ENCODE measurements around the gene TMEM115.

The TMEM115 gene

GRCh38 chr3:50350527-50351322 lies 8.6 kb downstream of the TMEM115 start, which contains the start of the genes CYB561D2 and NPRL2:
Gene CYB561D2, plus strand, starts transcription at chr3:50350862. Its CDS starts 572 bp downstream, at chr3:50351434.
Gene NPRL2, minus strand, starts transcription at chr3:50350775. Its CDS starts 123 bp downstream, at chr3:50350652.
- Histone ChIP-seq H4K12ac (ENCODE audit: low read depth, low read length) (peak within 1 kb of the TSS; percentile 50), H3K36me3 (ENCODE audit: control insufficient read depth in 1 of 2, insufficient read depth in 2 of 2, low read length in 2 of 2) (peaks cover 36 to 41% of the 10 kb centered on the region in 2 experiments), H4K8ac (ENCODE audit: low read depth, low read length) (peak within 1 kb of the TSS; percentile 86), H2BK5ac (ENCODE audit: low read depth, low read length, poor library complexity) (peak within 1 kb of the TSS; percentile 75), H3K23ac (ENCODE audit: low read length) (no peak within 1 kb of the TSS), H3K18ac (ENCODE audit: low read length) (peak within 1 kb of the TSS; percentile 78), H3K27me3 (ENCODE audit: insufficient read depth, low read length) (no peaks in the 10 kb centered on the region), H3K4me3 (ENCODE audit: low read depth, low read length) (peak within 1 kb of the TSS; percentile 90), H3K9me3 (ENCODE audit: insufficient read depth, low read depth, low read length) (peaks cover 2% of the 10 kb centered on the region), H3K79me1 (ENCODE audit: low read length) (peaks cover 5% of the 10 kb centered on the region), H3K4me2 (ENCODE audit: low read length) (peak within 1 kb of the TSS; percentile 76), H4K91ac (ENCODE audit: low read depth, low read length) (peak within 1 kb of the TSS; percentile 84), H3K79me2 (ENCODE audit: control insufficient read depth, insufficient read depth, low read length, poor library complexity) (peaks cover 2% of the 10 kb centered on the region), H3K4me1 (ENCODE audit: control insufficient read depth in 1 of 2, insufficient read depth in 2 of 2, low read length in 2 of 2) (peaks cover 14 to 23% of the 10 kb centered on the region in 2 experiments), H2BK120ac (ENCODE audit: insufficient read depth, low read length, poor library complexity) (peak within 1 kb of the TSS; percentile 26), H3K27ac (ENCODE audit: low read depth, low read length) (peak within 1 kb of the TSS; percentile 69), H2AK5ac (ENCODE audit: low read length) (peak within 1 kb of the TSS; percentile 35), H2BK12ac (ENCODE audit: low read length) (no peak within 1 kb of the TSS), H2AFZ (ENCODE audit: insufficient read depth, low read length, poor library complexity) (peak within 1 kb of the TSS; percentile 72), H3K14ac (ENCODE audit: low read length) (peak within 1 kb of the TSS; percentile 63), H3K9ac (ENCODE audit: low read length) (peak within 1 kb of the TSS; percentile 65), H3K4ac (ENCODE audit: low read depth, low read length) (peak within 1 kb of the TSS; percentile 22)
- peak; percentile 98 for DNase-seq
- no CpG with 5 or more reads among the region's 64 CpGs for WGBS (ENCODE audit: extremely low coverage, insufficient coverage, insufficient read length)

- no CpG with 5 or more reads among the region's 7 CpGs for WGBS (ENCODE audit: extremely low coverage, insufficient coverage, insufficient read length)
These were observed 9.2 kb downstream of the TMEM115 start for GRCh38 chr3:50350213-50350526.

GRCh38 chr3:50347187-50347813 lies 12.0 kb downstream of the TMEM115 start:
- peaks cover 2% of the 10 kb centered on the region for H3K9me3 ChIP-seq (ENCODE audit: insufficient read depth, low read depth, low read length)
- H3K27ac ChIP-seq (ENCODE audit: low read depth, low read length), result no peak overlapping the region
- no peak overlapping the region for H2BK120ac ChIP-seq (ENCODE audit: insufficient read depth, low read length, poor library complexity)
- H3K4ac ChIP-seq (ENCODE audit: low read depth, low read length), result no peak overlapping the region
- H3K27me3 ChIP-seq (ENCODE audit: insufficient read depth, low read length), result peaks cover 4% of the 10 kb centered on the region
- no peak overlapping the region for H4K12ac ChIP-seq (ENCODE audit: low read depth, low read length)
- H3K14ac ChIP-seq (ENCODE audit: low read length), result no peak overlapping the region
- peaks cover 12 to 13% of the 10 kb centered on the region in 2 experiments for H3K36me3 ChIP-seq (ENCODE audit: control insufficient read depth in 1 of 2, insufficient read depth in 2 of 2, low read length in 2 of 2)
- no peak overlapping the region for H3K23ac ChIP-seq (ENCODE audit: low read length)
- peaks cover 2% of the 10 kb centered on the region for H3K79me2 ChIP-seq (ENCODE audit: control insufficient read depth, insufficient read depth, low read length, poor library complexity)
- no peak overlapping the region for H3K9ac ChIP-seq (ENCODE audit: low read length)
- H4K91ac ChIP-seq (ENCODE audit: low read depth, low read length), result no peak overlapping the region
- H3K4me2 ChIP-seq (ENCODE audit: low read length), result no peak overlapping the region
- no peak overlapping the region for H3K18ac ChIP-seq (ENCODE audit: low read length)
- no peak overlapping the region for H2AK5ac ChIP-seq (ENCODE audit: low read length)
- H3K79me1 ChIP-seq (ENCODE audit: low read length), result peaks cover 5% of the 10 kb centered on the region
- no peak overlapping the region for H3K4me3 ChIP-seq (ENCODE audit: low read depth, low read length)
- no peak overlapping the region for H2BK12ac ChIP-seq (ENCODE audit: low read length)
- H2BK5ac ChIP-seq (ENCODE audit: low read depth, low read length, poor library complexity), result no peak overlapping the region
- WGBS (ENCODE audit: extremely low coverage, insufficient coverage, insufficient read length), result no CpG with 5 or more reads among the region's 14 CpGs
- no peak overlapping the region for H2AFZ ChIP-seq (ENCODE audit: insufficient read depth, low read length, poor library complexity)
- no peak overlapping the region for H4K8ac ChIP-seq (ENCODE audit: low read depth, low read length)
- peak; percentile 36 to 70 for DNase-seq
- H3K4me1 ChIP-seq (ENCODE audit: control insufficient read depth in 1 of 2, insufficient read depth in 2 of 2, low read length in 2 of 2), result peaks cover 17 to 26% of the 10 kb centered on the region in 2 experiments

More at GRCh38 chr3:50350213-50350526, 9.2 kb downstream of the TMEM115 start:
- Histone ChIP-seq H3K4me2 (ENCODE audit: low read length) (peak overlapping the region; percentile 76), H3K9ac (ENCODE audit: low read length) (peak overlapping the region; percentile 61), H3K27ac (ENCODE audit: low read depth, low read length) (no peak overlapping the region), H2BK5ac (ENCODE audit: low read depth, low read length, poor library complexity) (no peak overlapping the region), H4K91ac (ENCODE audit: low read depth, low read length) (peak overlapping the region; percentile 22), H3K36me3 (ENCODE audit: control insufficient read depth in 1 of 2, insufficient read depth in 2 of 2, low read length in 2 of 2) (peaks cover 32 to 35% of the 10 kb centered on the region in 2 experiments), H3K18ac (ENCODE audit: low read length) (peak overlapping the region; percentile 31), H2AFZ (ENCODE audit: insufficient read depth, low read length, poor library complexity) (peak overlapping the region; percentile 47), H4K8ac (ENCODE audit: low read depth, low read length) (peak overlapping the region; percentile 64), H3K23ac (ENCODE audit: low read length) (no peak overlapping the region), H3K14ac (ENCODE audit: low read length) (peak overlapping the region; percentile 63), H3K4me3 (ENCODE audit: low read depth, low read length) (peak overlapping the region; percentile 90), H3K9me3 (ENCODE audit: insufficient read depth, low read depth, low read length) (peaks cover 2% of the 10 kb centered on the region), H3K4me1 (ENCODE audit: control insufficient read depth in 1 of 2, insufficient read depth in 2 of 2, low read length in 2 of 2) (peaks cover 17 to 26% of the 10 kb centered on the region in 2 experiments), H4K12ac (ENCODE audit: low read depth, low read length) (peak overlapping the region; percentile 15), H3K27me3 (ENCODE audit: insufficient read depth, low read length) (peaks cover under 1% of the 10 kb centered on the region), H3K79me2 (ENCODE audit: control insufficient read depth, insufficient read depth, low read length, poor library complexity) (peaks cover 2% of the 10 kb centered on the region), H2AK5ac (ENCODE audit: low read length) (peak overlapping the region; percentile 35), H2BK12ac (ENCODE audit: low read length) (no peak overlapping the region), H3K79me1 (ENCODE audit: low read length) (peaks cover 5% of the 10 kb centered on the region), H2BK120ac (ENCODE audit: insufficient read depth, low read length, poor library complexity) (no peak overlapping the region), H3K4ac (ENCODE audit: low read depth, low read length) (peak overlapping the region; percentile 22)
- DNase-seq, result no peak

- Histone ChIP-seq H3K27me3 (ENCODE audit: insufficient read depth, low read length) (peaks cover 14% of the 10 kb centered on the region), H2AK5ac (ENCODE audit: low read length) (no peak within 1 kb of the TSS), H3K14ac (ENCODE audit: low read length) (peak within 1 kb of the TSS; percentile 26), H2BK120ac (ENCODE audit: insufficient read depth, low read length, poor library complexity) (no peak within 1 kb of the TSS), H3K18ac (ENCODE audit: low read length) (no peak within 1 kb of the TSS), H4K8ac (ENCODE audit: low read depth, low read length) (peak within 1 kb of the TSS; percentile 11), H3K79me2 (ENCODE audit: control insufficient read depth, insufficient read depth, low read length, poor library complexity) (peaks cover 2% of the 10 kb centered on the region), H3K79me1 (ENCODE audit: low read length) (peaks cover 3% of the 10 kb centered on the region), H3K4me1 (ENCODE audit: control insufficient read depth in 1 of 2, insufficient read depth in 2 of 2, low read length in 2 of 2) (peaks cover 17 to 22% of the 10 kb centered on the region in 2 experiments), H3K36me3 (ENCODE audit: control insufficient read depth in 1 of 2, insufficient read depth in 2 of 2, low read length in 2 of 2) (peaks cover 12 to 13% of the 10 kb centered on the region in 2 experiments), H2AFZ (ENCODE audit: insufficient read depth, low read length, poor library complexity) (peak within 1 kb of the TSS; percentile 28), H2BK12ac (ENCODE audit: low read length) (no peak within 1 kb of the TSS), H3K9me3 (ENCODE audit: insufficient read depth, low read depth, low read length) (peaks cover 4% of the 10 kb centered on the region), H3K27ac (ENCODE audit: low read depth, low read length) (no peak within 1 kb of the TSS), H4K12ac (ENCODE audit: low read depth, low read length) (no peak within 1 kb of the TSS), H3K4me3 (ENCODE audit: low read depth, low read length) (peak within 1 kb of the TSS; percentile 56), H3K9ac (ENCODE audit: low read length) (peak within 1 kb of the TSS; percentile 66), H3K23ac (ENCODE audit: low read length) (no peak within 1 kb of the TSS), H3K4ac (ENCODE audit: low read depth, low read length) (no peak within 1 kb of the TSS), H2BK5ac (ENCODE audit: low read depth, low read length, poor library complexity) (no peak within 1 kb of the TSS), H4K91ac (ENCODE audit: low read depth, low read length) (no peak within 1 kb of the TSS), H3K4me2 (ENCODE audit: low read length) (peak within 1 kb of the TSS; percentile 82)
- no CpG with 5 or more reads among the region's 45 CpGs for WGBS (ENCODE audit: extremely low coverage, insufficient coverage, insufficient read length)
- peak; percentile 82 to 88 for DNase-seq
These were observed 13.6 kb downstream of the TMEM115 start, which contains the start of gene ZMYND10 for GRCh38 chr3:50345586-50346234. Gene ZMYND10, minus strand, starts transcription at chr3:50345732. Its CDS starts 153 bp downstream, at chr3:50345579.

All from trophoblast cell (in vitro differentiated cells and primary cell).